GM18519 (cell line): Measurements from ENCODE around the gene SPATA20.

Experiments
- ATAC-seq: cut with Tn5 transposase; IDR thresholded peaks from one replicate; pipeline ENCODE4 v1.9.1; 2021; ENCODE audit warnings: mild to moderate bottlenecking, moderate library complexity; ENCODE audit not compliant: unreplicated experiment, low FRiP score

SPATA20 gene

DNA sequence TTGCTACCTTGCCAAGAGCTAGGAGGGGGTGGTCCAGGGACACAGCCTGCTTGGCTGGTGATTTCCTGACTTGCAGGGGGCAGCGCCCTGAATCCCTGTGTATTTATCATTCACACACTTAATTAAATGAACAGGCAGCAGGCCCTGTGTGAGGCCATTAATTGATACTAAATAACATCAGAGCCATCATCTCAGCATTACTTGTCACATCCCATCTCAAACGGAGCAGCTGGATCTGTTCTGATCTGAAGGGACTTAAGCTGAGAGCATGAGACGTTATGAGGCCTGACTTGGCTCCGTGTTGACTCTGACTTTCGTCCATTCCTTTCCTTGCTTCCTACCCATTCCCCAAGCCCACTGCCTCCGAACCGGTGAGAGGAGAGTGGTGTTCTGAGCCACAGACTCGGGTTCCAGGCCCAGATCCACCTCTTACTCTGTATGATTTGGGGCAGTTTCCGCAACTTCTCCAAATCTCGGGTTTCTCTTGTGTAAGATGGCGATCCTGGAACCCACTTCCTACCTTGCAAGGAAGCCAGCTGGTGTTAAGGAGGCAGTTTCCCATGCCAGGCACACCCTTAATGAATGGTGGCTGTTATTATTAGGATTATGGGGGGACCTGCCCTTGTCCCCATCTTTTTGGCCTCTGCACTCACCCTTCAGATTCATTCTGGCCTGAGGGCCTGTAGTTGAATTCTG lies 47.3 kb downstream of the SPATA20 start:
- no peak for ATAC-seq

DNA sequence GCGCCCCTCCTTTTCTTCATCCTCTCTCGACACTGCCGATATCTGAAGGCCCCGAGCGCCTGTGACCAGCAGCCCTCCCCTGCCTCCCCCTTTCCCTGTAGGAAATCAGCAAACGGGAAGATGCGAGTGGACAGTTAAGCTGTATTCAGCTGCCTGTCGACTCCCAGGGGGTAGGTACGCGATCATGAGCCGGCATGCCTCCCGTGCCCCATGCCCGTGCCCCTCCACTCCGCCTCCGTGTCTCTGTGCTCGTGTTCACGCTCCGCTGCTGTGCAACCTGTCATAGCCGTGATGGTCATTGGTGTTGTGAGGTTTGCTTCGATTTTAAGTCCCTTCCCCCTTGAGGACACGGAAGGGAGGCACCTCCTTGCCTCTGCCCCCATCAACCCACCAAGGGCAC lies 47.9 kb downstream of the SPATA20 start:
- ATAC-seq, result no peak

DNA sequence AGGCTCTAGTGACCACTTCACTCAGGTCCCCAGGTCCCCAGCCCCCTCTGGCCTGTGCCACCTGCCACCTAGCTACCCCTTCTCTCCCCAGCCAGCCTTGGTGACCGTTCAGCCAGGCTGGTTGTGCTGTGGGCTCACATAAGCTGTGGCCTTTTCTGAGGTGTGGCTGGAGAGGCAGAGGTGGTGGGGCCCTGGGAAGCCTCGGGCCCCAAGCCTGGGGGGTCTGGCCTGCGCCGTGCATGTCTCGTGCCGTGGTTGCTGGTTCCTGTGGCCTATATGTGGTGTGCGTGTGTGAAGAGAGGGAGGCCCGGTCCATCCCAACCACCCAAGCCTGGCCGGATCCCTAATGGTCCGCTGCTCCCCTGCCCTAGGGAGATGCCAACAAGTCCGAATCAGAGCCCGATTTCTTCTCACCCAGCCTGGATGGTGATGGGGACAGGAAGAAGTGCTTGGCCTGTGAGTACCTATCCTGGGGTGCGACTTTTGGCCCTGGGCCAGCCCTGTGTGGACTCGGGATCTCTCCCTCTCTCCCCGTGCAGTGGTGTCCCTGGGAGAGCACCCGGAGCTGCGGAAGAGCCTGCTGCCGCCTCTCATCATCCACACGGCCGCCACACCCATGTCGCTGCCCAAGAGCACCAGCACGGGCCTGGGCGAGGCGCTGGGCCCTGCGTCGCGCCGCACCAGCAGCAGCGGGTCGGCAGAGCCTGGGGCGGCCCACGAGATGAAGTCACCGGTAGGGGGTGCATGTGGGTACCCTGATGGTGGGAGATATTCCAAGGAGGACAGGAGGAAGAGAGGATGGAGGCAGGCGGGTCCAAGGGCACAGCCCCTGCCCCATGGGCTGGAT lies 49.4 kb downstream of the SPATA20 start:
- no peak for ATAC-seq

DNA sequence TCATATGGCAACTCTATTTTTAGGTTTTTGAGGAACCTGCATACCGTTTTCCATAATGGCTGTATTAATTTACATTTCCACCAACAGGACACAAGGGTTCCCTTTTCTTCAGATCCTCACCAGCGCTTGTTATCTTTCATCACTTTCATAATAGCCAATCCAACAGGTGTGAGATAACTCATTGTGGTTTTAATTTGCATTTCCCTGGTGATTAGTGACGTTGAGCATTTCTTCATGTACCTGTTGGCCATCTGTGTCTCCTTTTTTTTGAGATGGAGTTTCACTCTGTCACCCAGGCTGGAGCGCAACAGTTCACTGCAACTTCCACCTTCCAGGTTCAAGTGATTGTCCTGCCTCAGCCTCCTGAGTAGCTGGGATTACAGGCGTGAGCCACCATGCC lies 51.5 kb downstream of the SPATA20 start:
- no peak for ATAC-seq

DNA sequence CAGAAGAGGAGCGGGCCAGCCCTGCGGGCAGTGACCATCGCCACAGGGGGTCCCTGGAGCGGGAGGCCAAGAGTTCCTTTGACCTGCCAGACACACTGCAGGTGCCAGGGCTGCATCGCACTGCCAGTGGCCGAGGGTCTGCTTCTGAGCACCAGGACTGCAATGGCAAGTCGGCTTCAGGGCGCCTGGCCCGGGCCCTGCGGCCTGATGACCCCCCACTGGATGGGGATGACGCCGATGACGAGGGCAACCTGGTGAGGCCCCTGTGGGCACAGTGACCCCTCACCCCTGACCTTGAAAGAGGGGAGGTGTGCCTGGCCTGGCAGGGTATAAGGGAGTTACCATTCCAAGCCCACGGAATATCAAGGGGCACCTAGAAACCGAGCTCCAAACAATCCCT lies 52.6 kb downstream of the SPATA20 start:
- no peak for ATAC-seq

DNA sequence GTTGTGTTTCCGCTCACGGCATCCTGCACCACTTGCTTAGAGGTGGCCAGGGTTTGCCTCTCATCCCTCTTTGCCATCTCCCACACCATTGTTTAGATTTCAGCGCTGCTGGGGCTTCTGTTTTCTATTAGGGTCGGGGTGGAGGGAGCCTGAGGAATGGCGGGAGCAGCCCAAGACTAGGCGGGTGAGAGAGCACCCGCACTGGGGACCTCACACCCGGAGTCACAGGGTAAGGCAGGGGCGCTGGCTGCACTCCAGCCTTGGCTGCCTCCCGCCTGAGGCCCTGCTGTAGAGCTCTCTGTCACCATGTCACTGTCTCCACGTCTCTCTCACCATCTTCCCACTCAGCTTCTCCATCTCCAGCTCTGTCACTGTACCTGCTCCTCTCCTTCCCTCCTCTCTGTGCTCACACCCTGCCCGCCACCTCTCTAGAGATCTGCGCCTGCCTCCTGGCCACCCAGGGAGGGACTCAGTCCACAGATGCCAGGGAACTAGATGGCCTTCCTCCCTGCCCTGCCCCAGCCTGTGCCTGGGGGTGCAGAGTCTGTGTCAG lies 54.9 kb downstream of the SPATA20 start:
- no peak for ATAC-seq

DNA sequence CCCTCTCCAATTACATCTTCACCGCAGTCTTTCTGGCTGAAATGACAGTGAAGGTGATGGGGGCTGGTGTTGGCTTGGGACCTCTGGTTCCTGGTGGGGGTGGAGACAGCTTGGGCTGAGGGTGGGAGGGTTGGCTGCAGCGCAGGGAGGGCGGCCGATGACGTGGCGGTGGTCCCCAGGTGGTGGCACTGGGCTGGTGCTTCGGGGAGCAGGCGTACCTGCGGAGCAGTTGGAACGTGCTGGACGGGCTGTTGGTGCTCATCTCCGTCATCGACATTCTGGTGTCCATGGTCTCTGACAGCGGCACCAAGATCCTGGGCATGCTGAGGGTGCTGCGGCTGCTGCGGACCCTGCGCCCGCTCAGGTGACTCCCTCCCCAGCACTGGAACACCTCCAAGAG lies 55.9 kb downstream of the SPATA20 start:
- ATAC-seq, result no peak

DNA sequence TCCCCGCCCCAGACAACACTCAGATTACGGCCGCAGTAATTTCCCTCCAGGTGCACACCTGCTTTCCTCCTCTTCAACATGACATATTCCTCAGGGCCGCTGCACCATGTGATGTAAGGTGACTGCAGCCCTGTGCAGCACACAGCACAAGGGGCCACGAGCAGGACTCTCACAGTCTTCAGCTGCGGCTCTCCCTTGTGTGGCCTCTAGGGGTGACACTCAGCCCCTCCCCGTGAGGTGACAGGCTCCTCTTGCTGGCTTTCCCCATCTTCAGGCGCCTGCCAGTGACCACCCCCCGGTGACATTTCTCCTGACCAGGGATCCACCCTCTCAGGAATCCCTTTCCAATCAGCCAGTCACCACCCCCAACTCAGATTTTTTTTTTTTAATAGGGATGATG lies 56.4 kb downstream of the SPATA20 start:
- ATAC-seq, result no peak

DNA sequence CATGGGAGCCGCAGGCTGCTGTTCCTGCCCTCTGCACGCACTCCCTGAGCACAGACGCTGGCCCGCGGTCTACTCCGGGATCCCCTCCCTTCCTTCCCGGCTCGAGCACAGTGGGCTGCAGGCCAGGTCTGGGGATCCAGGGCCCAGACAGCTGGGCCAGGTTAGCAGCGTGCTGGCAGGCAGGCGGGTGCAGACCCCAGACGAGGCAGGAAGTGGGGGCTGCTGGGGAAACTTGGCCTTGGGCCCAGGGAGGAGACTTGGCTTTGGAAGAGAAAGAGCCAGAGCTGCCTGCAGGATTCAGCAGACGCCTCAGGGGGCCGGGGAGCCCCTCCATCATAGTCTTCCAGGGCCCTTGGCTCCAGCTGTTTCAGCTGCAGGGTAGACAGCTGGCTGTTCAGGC lies 57.5 kb downstream of the SPATA20 start:
- ATAC-seq, result no peak

DNA sequence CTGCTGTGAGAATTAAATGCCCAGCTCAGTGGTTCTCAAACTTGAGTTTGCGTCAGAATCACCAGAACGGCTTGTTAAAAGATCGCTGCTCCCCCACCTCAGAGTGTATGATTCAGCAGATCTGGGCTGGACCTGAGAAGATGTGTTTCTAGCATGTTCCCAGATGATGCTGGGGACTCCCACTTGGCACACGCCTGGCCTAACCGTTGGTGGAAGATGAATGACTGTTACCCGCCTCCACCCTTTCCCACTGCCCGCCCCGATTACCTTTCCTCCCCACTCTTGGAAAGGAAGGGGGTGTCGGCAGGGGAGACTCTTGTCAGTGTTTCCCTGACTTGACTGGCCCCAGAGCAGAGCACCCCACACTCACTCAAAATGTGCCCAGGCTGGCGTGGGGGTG lies 58.5 kb downstream of the SPATA20 start:
- no peak for ATAC-seq
